Activated CD8-positive, alpha-beta memory T cell treated with anti-CD3 and anti-CD28 coated beads for 36 hours (primary cell): ENCODE results near the gene ORM1. TPM values are rescaled to one million over a fixed set of nuclear protein-coding genes. Genes with fewer than 3 reads are reported as not detected.

Experiments
- total RNA-seq, 2 experiments: library from RNA; stranded (reverse); gene quantifications; one replicate each; pipeline ENCODE4 v1.2.3, GENCODE V29; 2021

ORM1 gene
- total RNA-seq, 2 experiments from 2014 or later, result not detected

Other genes with a start within 250 kb of the ORM1 start
- not detected for gene AMBP, start 244.8 kb upstream of the ORM1 start, total RNA-seq
- not detected for gene KIF12, start 223.8 kb upstream of the ORM1 start, total RNA-seq
- 1 to 10 TPM; 2.9 to 3.2 TPM for gene COL27A1, start 167.6 kb upstream of the ORM1 start, total RNA-seq
- not detected for gene ORM2, start 6.8 kb downstream of the ORM1 start, total RNA-seq
- gene AKNA, start 64.9 kb downstream of the ORM1 start, total RNA-seq, result 100 to 1,000 TPM; 106 to 107 TPM
- gene WHRN, start 182.4 kb downstream of the ORM1 start, total RNA-seq, result 1 to 10 TPM; 9.6 to 9.9 TPM